Activated naive CD4-positive, alpha-beta T cell treated with anti-CD3 and anti-CD28 coated beads, Interleukin-2, amount 10 ng/mL, durations not matched to agents 7 days and 5 days (primary cell): ENCODE results near the gene HRH1.
"Not testable (repeated sequence)": the region's sequence is repeated elsewhere in the genome, so short reads cannot be mapped to it uniquely, and the experiment has no call there.

ENCODE experiments used
- CTCF ChIA-PET: fragments of 350-600 bp; sonication (Branson Sonifier 250); formaldehyde crosslinking; loops from one replicate; lab custom pipeline; 2021; ENCODE audit warnings: antibody characterized with exemption; lab: Charles Lee
- DNase-seq: peaks from one replicate; pipeline ENCODE4 v3.0.0-alpha.2; 2020
- H3K27ac Mint-ChIP-seq: one replicate; pipeline ENCODE4 v1.8.0; 2021; ENCODE audit warnings: mild to moderate bottlenecking, moderate library complexity, mixed read lengths
- H3K27me3 Mint-ChIP-seq: one replicate; pipeline ENCODE4 v1.8.0; 2021; ENCODE audit warnings: mild to moderate bottlenecking, mixed read lengths
- H3K36me3 Mint-ChIP-seq: one replicate; pipeline ENCODE4 v1.8.0; 2021; ENCODE audit warnings: mixed read lengths
- H3K4me1 Mint-ChIP-seq: one replicate; pipeline ENCODE4 v1.8.0; 2021; ENCODE audit warnings: mixed read lengths
- H3K4me3 Mint-ChIP-seq: one replicate; pipeline ENCODE4 v1.8.0; 2021; ENCODE audit warnings: mild to moderate bottlenecking, moderate library complexity, mixed read lengths
- H3K9me3 Mint-ChIP-seq: one replicate; pipeline ENCODE4 v1.8.0; 2021; ENCODE audit warnings: mixed read lengths

The HRH1 gene

GRCh38 chr3:11155341-11156025, 1.2 kb downstream of the HRH1 start:
- H3K27me3 Mint-ChIP-seq, result peaks cover 82% of the 10 kb centered on the region
- CTCF ChIA-PET, result interaction anchor here (0.8 to 2.1 kb wide), 3 partner anchors 14 to 179 kb away, joined by 4 to 8 read pairs (median 5); no protein-coding TSS in a partner anchor
- peaks cover 8% of the 10 kb centered on the region for H3K4me1 Mint-ChIP-seq
- no peaks in the 10 kb centered on the region for H3K36me3 Mint-ChIP-seq
- no peaks in the 10 kb centered on the region for H3K9me3 Mint-ChIP-seq
- H3K4me3 Mint-ChIP-seq, result no peak overlapping the region
- H3K27ac Mint-ChIP-seq, result no peak overlapping the region
- DNase-seq, result peak; percentile 35

GRCh38 chr3:11156026-11156410, 1.7 kb downstream of the HRH1 start:
- CTCF ChIA-PET, result interaction anchor here (1.5 to 2.1 kb wide), 2 partner anchors 95 to 179 kb away, joined by 4 to 8 read pairs; no protein-coding TSS in a partner anchor

GRCh38 chr3:11157421-11157820, 3.1 kb downstream of the HRH1 start:
- CTCF ChIA-PET, result interaction anchor here (0.7 to 1.0 kb wide), 2 partner anchors 16 to 196 kb away, joined by 3 read pairs; no protein-coding TSS in a partner anchor
- Mint-ChIP-seq H3K36me3 (no peaks in the 10 kb centered on the region), H3K9me3 (no peaks in the 10 kb centered on the region), H3K4me3 (no peak overlapping the region), H3K4me1 (peaks cover 8% of the 10 kb centered on the region), H3K27me3 (peaks cover 84% of the 10 kb centered on the region), H3K27ac (no peak overlapping the region)
- DNase-seq, result no peak

More at GRCh38 chr3:11156026-11156410, 1.7 kb downstream of the HRH1 start:
- Mint-ChIP-seq H3K27me3 (peaks cover 82% of the 10 kb centered on the region), H3K36me3 (no peaks in the 10 kb centered on the region), H3K4me1 (peaks cover 8% of the 10 kb centered on the region), H3K4me3 (no peak overlapping the region), H3K27ac (no peak overlapping the region), H3K9me3 (no peaks in the 10 kb centered on the region)
- DNase-seq, result no peak

- H3K4me1 Mint-ChIP-seq, result peaks cover 5% of the 10 kb centered on the region
- no peak for DNase-seq
- no peak overlapping the region for H3K4me3 Mint-ChIP-seq
- no peaks in the 10 kb centered on the region for H3K9me3 Mint-ChIP-seq
- CTCF ChIA-PET, result no interaction called here
- H3K36me3 Mint-ChIP-seq, result no peaks in the 10 kb centered on the region
- H3K27me3 Mint-ChIP-seq, result peaks cover 74% of the 10 kb centered on the region
- no peak overlapping the region for H3K27ac Mint-ChIP-seq
Observed at GRCh38 chr3:11159421-11159904, 5.2 kb downstream of the HRH1 start.

- Mint-ChIP-seq H3K27me3 (peaks cover 57% of the 10 kb centered on the region), H3K4me1 (no peaks in the 10 kb centered on the region), H3K36me3 (no peaks in the 10 kb centered on the region), H3K4me3 (no peak overlapping the region), H3K27ac (no peak overlapping the region), H3K9me3 (no peaks in the 10 kb centered on the region)
- CTCF ChIA-PET, result no interaction called here
- DNase-seq, result no peak
Observed at GRCh38 chr3:11161666-11162065, 7.4 kb downstream of the HRH1 start.

- CTCF ChIA-PET, result no interaction called here
- Mint-ChIP-seq H3K27me3 (peaks cover 50% of the 10 kb centered on the region), H3K27ac (no peak overlapping the region), H3K9me3 (no peaks in the 10 kb centered on the region), H3K4me3 (no peak overlapping the region), H3K4me1 (no peaks in the 10 kb centered on the region), H3K36me3 (no peaks in the 10 kb centered on the region)
- DNase-seq, result no peak
Observed at GRCh38 chr3:11162401-11163345, 8.4 kb downstream of the HRH1 start.

- CTCF ChIA-PET, result interaction anchor here (1.0 kb wide), 1 partner anchor 170 kb away, joined by 5 read pairs; no protein-coding TSS in a partner anchor
- Mint-ChIP-seq H3K27ac (no peak overlapping the region), H3K9me3 (no peaks in the 10 kb centered on the region), H3K4me3 (no peak overlapping the region), H3K4me1 (no peaks in the 10 kb centered on the region), H3K36me3 (no peaks in the 10 kb centered on the region), H3K27me3 (peaks cover 43% of the 10 kb centered on the region)
- DNase-seq, result no peak
Observed at GRCh38 chr3:11164607-11165006, 10.3 kb downstream of the HRH1 start.

- Mint-ChIP-seq H3K4me3 (no peak overlapping the region), H3K36me3 (no peaks in the 10 kb centered on the region), H3K27ac (no peak overlapping the region), H3K9me3 (no peaks in the 10 kb centered on the region), H3K27me3 (peaks cover 39% of the 10 kb centered on the region), H3K4me1 (no peaks in the 10 kb centered on the region)
- no peak for DNase-seq
- CTCF ChIA-PET, result interaction anchor here (1.0 kb wide), 1 partner anchor 170 kb away, joined by 5 read pairs; no protein-coding TSS in a partner anchor
Observed at GRCh38 chr3:11165476-11165875, 11.2 kb downstream of the HRH1 start.

GRCh38 chr3:11166807-11167400, 12.6 kb downstream of the HRH1 start:
- CTCF ChIA-PET, H3K4me3 Mint-ChIP-seq, DNase-seq, H3K27ac Mint-ChIP-seq, H3K36me3 Mint-ChIP-seq, H3K9me3 Mint-ChIP-seq, H3K4me1 Mint-ChIP-seq: not testable (repeated sequence)
- H3K27me3 Mint-ChIP-seq, result peaks cover 27% of the 10 kb centered on the region

- H3K27ac Mint-ChIP-seq, result no peak overlapping the region
- CTCF ChIA-PET, result no interaction called here
- peaks cover 25% of the 10 kb centered on the region for H3K27me3 Mint-ChIP-seq
- no peaks in the 10 kb centered on the region for H3K9me3 Mint-ChIP-seq
- no peaks in the 10 kb centered on the region for H3K4me1 Mint-ChIP-seq
- H3K4me3 Mint-ChIP-seq, result no peak overlapping the region
- no peak for DNase-seq
- no peaks in the 10 kb centered on the region for H3K36me3 Mint-ChIP-seq
Observed at GRCh38 chr3:11167590-11167989, 13.3 kb downstream of the HRH1 start.

GRCh38 chr3:11168406-11168805, 14.1 kb downstream of the HRH1 start:
- no peaks in the 10 kb centered on the region for H3K36me3 Mint-ChIP-seq
- no peak overlapping the region for H3K4me3 Mint-ChIP-seq
- H3K27ac Mint-ChIP-seq, result no peak overlapping the region
- H3K27me3 Mint-ChIP-seq, result peaks cover 18% of the 10 kb centered on the region
- CTCF ChIA-PET, result no interaction called here
- no peak for DNase-seq
- H3K4me1 Mint-ChIP-seq, result no peaks in the 10 kb centered on the region
- no peaks in the 10 kb centered on the region for H3K9me3 Mint-ChIP-seq

- H3K9me3 Mint-ChIP-seq, result no peaks in the 10 kb centered on the region
- H3K36me3 Mint-ChIP-seq, result no peaks in the 10 kb centered on the region
- H3K27me3 Mint-ChIP-seq, result peaks cover 23% of the 10 kb centered on the region
- CTCF ChIA-PET, result no interaction called here
- H3K4me3 Mint-ChIP-seq, result no peak overlapping the region
- H3K4me1 Mint-ChIP-seq, result no peaks in the 10 kb centered on the region
- no peak overlapping the region for H3K27ac Mint-ChIP-seq
- no peak for DNase-seq
Observed at GRCh38 chr3:11168881-11169805, 14.8 kb downstream of the HRH1 start.

- H3K36me3 Mint-ChIP-seq, result no peaks in the 10 kb centered on the region
- H3K27ac Mint-ChIP-seq, result no peak overlapping the region
- no peak overlapping the region for H3K4me3 Mint-ChIP-seq
- no peaks in the 10 kb centered on the region for H3K4me1 Mint-ChIP-seq
- CTCF ChIA-PET, result no interaction called here
- H3K27me3 Mint-ChIP-seq, result peaks cover 25% of the 10 kb centered on the region
- H3K9me3 Mint-ChIP-seq, result no peaks in the 10 kb centered on the region
- no peak for DNase-seq
Observed at GRCh38 chr3:11170052-11170770, 15.9 kb downstream of the HRH1 start.
